PC-3 (cell line): Measurements from ENCODE around the gene ZBTB9. TPM values are rescaled to one million over a fixed set of nuclear protein-coding genes. Genes with fewer than 3 reads are reported as not detected.

Experiments used
- ATAC-seq: fragments of 200-7000 bp; cut with Tn5 transposase; 2 replicates; pipeline ENCODE4 v1.9.1; 2020; ENCODE audit warnings: mild to moderate bottlenecking, moderate library complexity
- BruUV-seq: library from RNA; stranded (reverse); fragments of 400-500 nt; replicated peaks from 2 replicates; lab custom pipeline; 2021; lab: Mats Ljungman, UMichigan
- CTCF ChIA-PET: fragments of 300-600 bp; sonication (Branson Sonifier 250); formaldehyde crosslinking; loops from one replicate; lab custom pipeline; 2022; ENCODE audit warnings: antibody characterized with exemption; lab: Charles Lee
- POLR2A ChIA-PET: fragments of 300-600 bp; sonication (Branson Sonifier 250); formaldehyde crosslinking; loops from one replicate; lab custom pipeline; 2022; ENCODE audit warnings: antibody characterized with exemption; ENCODE audit not compliant: unreplicated experiment; lab: Charles Lee
- DNase-seq: peaks from one replicate; pipeline ENCODE4 v3.0.0-alpha.2; 2015
- H2AFZ ChIP-seq: fragments of 300-600 bp; sonication (generic); 2 replicates; pipeline ENCODE4 v1.6.0; 2016; ENCODE audit warnings: antibody characterized with exemption, low read length
- H3F3A ChIP-seq: fragments of 300-600 bp; sonication (generic); one replicate; pipeline ENCODE4 v1.6.0; 2017; ENCODE audit warnings: antibody characterized with exemption, low read length, control low read depth, mild to moderate bottlenecking; ENCODE audit not compliant: unreplicated experiment
- H3K27ac ChIP-seq: fragments of 300-600 bp; sonication (generic); 2 replicates; pipeline ENCODE4 v1.5.1; 2016; ENCODE audit warnings: mild to moderate bottlenecking, low read length
- H3K27me3 ChIP-seq: fragments of 300-600 bp; sonication (generic); 2 replicates; pipeline ENCODE4 v1.6.1; 2016; ENCODE audit warnings: low read length, mixed read lengths
- H3K36me3 ChIP-seq: fragments of 300-600 bp; sonication (generic); 2 replicates; pipeline ENCODE4 v1.6.1; 2016; ENCODE audit warnings: low read depth, mixed run types, low read length, mixed read lengths
- H3K4me1 ChIP-seq: fragments of 300-600 bp; sonication (generic); 2 replicates; pipeline ENCODE4 v1.5.1; 2016; ENCODE audit warnings: low read length; ENCODE audit not compliant: insufficient read depth
- H3K4me2 ChIP-seq: fragments of 300-600 bp; sonication (generic); 2 replicates; pipeline ENCODE4 v1.6.0; 2016; ENCODE audit warnings: low read length
- H3K4me3 ChIP-seq: fragments of 300-600 bp; sonication (generic); 2 replicates; pipeline ENCODE4 v1.5.1; 2016; ENCODE audit warnings: mild to moderate bottlenecking, low read length, mixed read lengths
- H3K79me2 ChIP-seq: fragments of 300-600 bp; sonication (generic); 2 replicates; pipeline ENCODE4 v1.6.1; 2017; ENCODE audit warnings: low read length, mixed read lengths
- H3K9ac ChIP-seq: fragments of 300-600 bp; sonication (generic); 2 replicates; pipeline ENCODE4 v1.6.0; 2016; ENCODE audit warnings: mild to moderate bottlenecking, low read length
- H3K9me2 ChIP-seq: fragments of 300-600 bp; sonication (generic); replicated peaks from 2 replicates; pipeline ENCODE4 v1.6.1; 2016; ENCODE audit warnings: mixed run types, low read length, mixed read lengths
- H3K9me3 ChIP-seq: fragments of 300-600 bp; sonication (generic); 2 replicates; pipeline ENCODE4 v1.6.1; 2016; ENCODE audit warnings: low read length, mixed read lengths
- H4K20me1 ChIP-seq: fragments of 300-600 bp; sonication (generic); 2 replicates; pipeline ENCODE4 v1.6.1; 2016; ENCODE audit warnings: low read length, mixed read lengths
- CTCF ChIP-seq: fragments of 300-600 bp; sonication (generic); conservative IDR thresholded peaks from 2 replicates; pipeline ENCODE4 v1.5.1; 2017; ENCODE audit warnings: antibody characterized with exemption, low read depth, mild to moderate bottlenecking, low read length
- EZH2 ChIP-seq: fragments of 300-600 bp; sonication (generic); IDR thresholded peaks from one replicate; pipeline ENCODE4 v1.6.1; 2017; ENCODE audit warnings: antibody characterized with exemption, mild to moderate bottlenecking, low read length; ENCODE audit not compliant: unreplicated experiment
- EZH2phosphoT487 ChIP-seq: fragments of 300-600 bp; sonication (generic); IDR thresholded peaks from 2 replicates; pipeline ENCODE4 v1.6.1; 2018; ENCODE audit warnings: mild to moderate bottlenecking, antibody characterized with exemption, low read length, borderline replicate concordance
- intact Hi-C: fragments of 100-400 bp; cut with micrococcal nuclease; formaldehyde crosslinking; loops from 2 replicates; pipeline ENCODE4 v1.9.0; 2023
- total RNA-seq: library from RNA; depleted of rRNA; stranded (reverse); fragments of >200 nt; gene quantifications from 2 replicates; pipeline ENCODE4 v1.2.3, GENCODE V29; 2014

ZBTB9 gene
- total RNA-seq, 1 experiment from 2014 or later, result 9.1 TPM

GRCh38 chr6:33439956-33440648 is 14.3 kb upstream of the ZBTB9 start:
- Histone ChIP-seq H3K36me3 (no peaks in the 10 kb centered on the region), H3F3A (no peaks in the 10 kb centered on the region), H2AFZ (no peak overlapping the region), H3K9ac (no peak overlapping the region), H3K4me1 (no peaks in the 10 kb centered on the region), H4K20me1 (no peaks in the 10 kb centered on the region), H3K4me2 (no peak overlapping the region), H3K9me3 (no peaks in the 10 kb centered on the region), H3K27ac (no peak overlapping the region), H3K27me3 (no peaks in the 10 kb centered on the region), H3K4me3 (no peak overlapping the region), H3K79me2 (no peaks in the 10 kb centered on the region), H3K9me2 (no peaks in the 10 kb centered on the region)
- TF ChIP-seq CTCF (no peak), EZH2phosphoT487 (no peak), EZH2 (no peak)
- no peak for DNase-seq
- POLR2A ChIA-PET, result no interaction called here
- intact Hi-C loops, result no loop called here
- BruUV-seq, result no TSS peak
- CTCF ChIA-PET, result no interaction called here
- ATAC-seq, result no peak

- Histone ChIP-seq H3K79me2 (no peaks in the 10 kb centered on the region), H3K4me3 (no peak overlapping the region), H3F3A (no peaks in the 10 kb centered on the region), H3K27me3 (no peaks in the 10 kb centered on the region), H3K9me2 (no peaks in the 10 kb centered on the region), H3K36me3 (no peaks in the 10 kb centered on the region), H3K9me3 (no peaks in the 10 kb centered on the region), H2AFZ (no peak overlapping the region), H3K4me2 (no peak overlapping the region), H3K4me1 (no peaks in the 10 kb centered on the region), H3K9ac (no peak overlapping the region), H3K27ac (no peak overlapping the region), H4K20me1 (no peaks in the 10 kb centered on the region)
- ChIA-PET CTCF (interaction anchor here (0.6 kb wide), 1 partner anchor 139 kb away, joined by 4 read pairs; the partner anchor contains the start of gene BAK1), POLR2A (no interaction called here)
- ATAC-seq, result no peak
- intact Hi-C loops, result no loop called here
- DNase-seq, result no peak
- no TSS peak for BruUV-seq
- TF ChIP-seq CTCF (no peak), EZH2 (no peak), EZH2phosphoT487 (no peak)
Observed at GRCh38 chr6:33440649-33441309, 13.6 kb upstream of the ZBTB9 start.

- ChIA-PET POLR2A (no interaction called here), CTCF (interaction anchor here (0.6 kb wide), 1 partner anchor 138 kb away, joined by 4 read pairs; the partner anchor contains the start of gene BAK1)
- no peak overlapping the region for H3K4me3 ChIP-seq
- H3F3A ChIP-seq, result no peaks in the 10 kb centered on the region
- DNase-seq, result no peak
- H3K27me3 ChIP-seq, result no peaks in the 10 kb centered on the region
- no peaks in the 10 kb centered on the region for H3K4me1 ChIP-seq
- H3K79me2 ChIP-seq, result no peaks in the 10 kb centered on the region
- intact Hi-C loops, result no loop called here
- no peaks in the 10 kb centered on the region for H4K20me1 ChIP-seq
- H3K9ac ChIP-seq, result no peak overlapping the region
- H3K9me2 ChIP-seq, result no peaks in the 10 kb centered on the region
- H2AFZ ChIP-seq, result no peak overlapping the region
- no peaks in the 10 kb centered on the region for H3K9me3 ChIP-seq
- H3K27ac ChIP-seq, result no peak overlapping the region
- BruUV-seq, result no TSS peak
- no peak overlapping the region for H3K4me2 ChIP-seq
- H3K36me3 ChIP-seq, result no peaks in the 10 kb centered on the region
- ATAC-seq, result no peak
- no peak for TF ChIP-seq EZH2phosphoT487
- TF ChIP-seq EZH2, result no peak
- no peak for TF ChIP-seq CTCF
Observed at GRCh38 chr6:33441457-33441856, 12.9 kb upstream of the ZBTB9 start.
